Loucy (cell line): ENCODE measurements around the gene RAB4A.
A peak's percentile ranks its signal among the peaks of the same experiment; 100 is the strongest.

Source experiments
- H2AFZ ChIP-seq: fragments of 200-600 bp; sonication (generic); 2 replicates; pipeline ENCODE4 v1.6.0; 2016; ENCODE audit warnings: antibody characterized with exemption, mild to moderate bottlenecking, low read length, moderate library complexity
- H3F3A ChIP-seq: fragments of 200-600 bp; 2 replicates; pipeline ENCODE4 v1.6.0; 2016; ENCODE audit warnings: antibody characterized with exemption, low read depth, mild to moderate bottlenecking
- H3K27me3 ChIP-seq: fragments of 200-600 bp; sonication (generic); 2 replicates; pipeline ENCODE4 v1.6.1; 2014; ENCODE audit warnings: low read length, mild to moderate bottlenecking; ENCODE audit not compliant: insufficient read depth, poor library complexity, severe bottlenecking
- H3K36me3 ChIP-seq: fragments of 200-600 bp; sonication (generic); 2 replicates; pipeline ENCODE4 v1.6.1; 2016; ENCODE audit warnings: low read length; ENCODE audit not compliant: insufficient read depth
- H3K4me1 ChIP-seq: fragments of 200-600 bp; sonication (generic); 2 replicates; pipeline ENCODE4 v1.5.1; 2014; ENCODE audit warnings: low read length, mild to moderate bottlenecking; ENCODE audit not compliant: insufficient read depth, poor library complexity, severe bottlenecking
- H3K4me2 ChIP-seq: fragments of 200-600 bp; sonication (generic); 2 replicates; pipeline ENCODE4 v1.6.0; 2014; ENCODE audit warnings: antibody characterized with exemption, low read length, low read depth, mild to moderate bottlenecking; ENCODE audit not compliant: poor library complexity, severe bottlenecking
- H3K4me3 ChIP-seq: fragments of 200-600 bp; sonication (generic); 2 replicates; pipeline ENCODE4 v1.5.1; 2014; ENCODE audit warnings: low read length, mild to moderate bottlenecking, mixed read lengths; ENCODE audit not compliant: poor library complexity, severe bottlenecking
- H3K79me2 ChIP-seq: fragments of 200-600 bp; sonication (generic); 2 replicates; pipeline ENCODE4 v1.6.1; 2014; ENCODE audit warnings: low read length; ENCODE audit not compliant: insufficient read depth
- H3K9ac ChIP-seq: fragments of 200-600 bp; sonication (generic); 2 replicates; pipeline ENCODE4 v1.6.0; 2014; ENCODE audit warnings: mild to moderate bottlenecking, low read depth, low read length, moderate library complexity; ENCODE audit not compliant: poor library complexity, severe bottlenecking
- H3K9me2 ChIP-seq: fragments of 200-600 bp; sonication (generic); replicated peaks from 2 replicates; pipeline ENCODE4 v1.6.1; 2016; ENCODE audit warnings: low read depth, low read length, mixed read lengths
- H3K9me3 ChIP-seq: fragments of 200-600 bp; sonication (generic); 2 replicates; pipeline ENCODE4 v1.6.1; 2014; ENCODE audit warnings: mild to moderate bottlenecking, antibody characterized with exemption, low read length, low read depth; ENCODE audit not compliant: insufficient read depth
- H4K20me1 ChIP-seq: fragments of 200-600 bp; sonication (generic); 2 replicates; pipeline ENCODE4 v1.6.0; 2014; ENCODE audit warnings: antibody characterized with exemption, low read length, mild to moderate bottlenecking; ENCODE audit not compliant: insufficient read depth, poor library complexity, severe bottlenecking
- CTCF ChIP-seq: fragments of 200-600 bp; sonication (generic); conservative IDR thresholded peaks from 2 replicates; pipeline ENCODE4 v1.5.1; 2014; ENCODE audit warnings: mild to moderate bottlenecking, antibody characterized with exemption, low read length
- EZH2phosphoT487 ChIP-seq: fragments of 200-600 bp; IDR thresholded peaks from 2 replicates; pipeline ENCODE4 v1.6.1; 2018; ENCODE audit warnings: antibody characterized with exemption, mild to moderate bottlenecking, moderate library complexity, borderline replicate concordance

Gene RAB4A

GRCh38 chr1:229275005-229275404 lies 4.1 kb downstream of the RAB4A start:
- H3K36me3 ChIP-seq: no peaks in the 10 kb centered on the region
- H3K4me2 ChIP-seq: peak overlapping the region; percentile 92
- peaks cover 70% of the 10 kb centered on the region for H4K20me1 ChIP-seq
- peaks cover 86% of the 10 kb centered on the region for H3K79me2 ChIP-seq
- TF ChIP-seq EZH2phosphoT487 (no peak), CTCF (no peak)
- H3K27me3 ChIP-seq: no peaks in the 10 kb centered on the region
- no peak overlapping the region for H2AFZ ChIP-seq
- H3K9me3 ChIP-seq: no peaks in the 10 kb centered on the region
- H3K9me2 ChIP-seq: no peaks in the 10 kb centered on the region
- H3F3A ChIP-seq: 0 out of 2 replicates have a peak, but pooled peaks cover under 1% of the 10 kb centered on the region
- H3K4me3 ChIP-seq: peak overlapping the region; percentile 38
- H3K4me1 ChIP-seq: peaks cover 67% of the 10 kb centered on the region
- peak overlapping the region; percentile 89 for H3K9ac ChIP-seq

GRCh38 chr1:229278120-229278741 lies 7.3 kb downstream of the RAB4A start:
- Histone ChIP-seq H3F3A (0 out of 2 replicates have a peak, but pooled peaks cover 3% of the 10 kb centered on the region), H3K4me2 (peak overlapping the region; percentile 48), H3K4me3 (peak overlapping the region; percentile 6), H3K9me3 (no peaks in the 10 kb centered on the region), H3K9me2 (no peaks in the 10 kb centered on the region), H2AFZ (no peak overlapping the region), H3K36me3 (no peaks in the 10 kb centered on the region), H3K79me2 (peaks cover 97% of the 10 kb centered on the region), H3K27me3 (no peaks in the 10 kb centered on the region), H3K4me1 (peaks cover 60% of the 10 kb centered on the region), H3K9ac (no peak overlapping the region), H4K20me1 (peaks cover 73% of the 10 kb centered on the region)
- no peak for TF ChIP-seq EZH2phosphoT487

- H4K20me1 ChIP-seq: peaks cover 72% of the 10 kb centered on the region
- H3K9ac ChIP-seq: no peak overlapping the region
- no peaks in the 10 kb centered on the region for H3K36me3 ChIP-seq
- no peaks in the 10 kb centered on the region for H3K9me3 ChIP-seq
- peaks cover 52% of the 10 kb centered on the region for H3K4me1 ChIP-seq
- no peaks in the 10 kb centered on the region for H3K9me2 ChIP-seq
- H2AFZ ChIP-seq: no peak overlapping the region
- TF ChIP-seq CTCF (no peak), EZH2phosphoT487 (no peak)
- peaks cover 95% of the 10 kb centered on the region for H3K79me2 ChIP-seq
- no peaks in the 10 kb centered on the region for H3K27me3 ChIP-seq
- peak overlapping the region; percentile 6 for H3K4me3 ChIP-seq
- peak overlapping the region; percentile 48 for H3K4me2 ChIP-seq
- H3F3A ChIP-seq: 0 out of 2 replicates have a peak, but pooled peaks cover 3% of the 10 kb centered on the region
Measured at GRCh38 chr1:229279242-229279641, 8.3 kb downstream of the RAB4A start.
